Panc1 (cell line): ENCODE data around the gene LUC7L.

Experiments used
- SIN3A ChIP-seq: IDR thresholded peaks from 2 replicates; pipeline ENCODE4 v1.6.1; 2012; ENCODE audit warnings: low read depth, mild to moderate bottlenecking, low read length, moderate library complexity, borderline replicate concordance; ENCODE audit not compliant: insufficient read depth
- TF ChIP-seq, protein P1 (sequence below): fragments of 450-650 bp; IDR thresholded peaks from 2 replicates; pipeline ENCODE4 v1.5.1; 2017; ENCODE audit warnings: mild to moderate bottlenecking

DNA sequence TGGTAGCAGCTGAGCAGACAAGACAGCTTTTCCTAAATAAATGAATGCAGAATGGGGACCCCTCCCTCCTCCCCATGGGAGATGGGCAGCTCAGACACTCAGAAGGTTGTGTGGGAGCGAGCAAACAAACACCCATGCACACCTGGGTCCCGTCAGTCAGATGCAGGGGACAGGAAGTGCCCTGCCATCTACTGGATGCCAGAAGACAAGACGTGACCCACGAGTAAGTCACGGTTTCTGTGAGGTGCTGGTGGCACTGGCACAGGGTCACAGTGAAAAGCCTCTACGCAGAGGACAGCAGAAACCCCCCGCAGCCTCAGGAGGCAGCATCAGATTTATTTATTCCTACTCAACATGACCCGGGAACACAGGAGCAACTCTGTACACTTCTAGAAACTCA is 40.6 kb downstream of the LUC7L start:
- no peak for TF ChIP-seq SIN3A
- TF ChIP-seq, protein P1, sequence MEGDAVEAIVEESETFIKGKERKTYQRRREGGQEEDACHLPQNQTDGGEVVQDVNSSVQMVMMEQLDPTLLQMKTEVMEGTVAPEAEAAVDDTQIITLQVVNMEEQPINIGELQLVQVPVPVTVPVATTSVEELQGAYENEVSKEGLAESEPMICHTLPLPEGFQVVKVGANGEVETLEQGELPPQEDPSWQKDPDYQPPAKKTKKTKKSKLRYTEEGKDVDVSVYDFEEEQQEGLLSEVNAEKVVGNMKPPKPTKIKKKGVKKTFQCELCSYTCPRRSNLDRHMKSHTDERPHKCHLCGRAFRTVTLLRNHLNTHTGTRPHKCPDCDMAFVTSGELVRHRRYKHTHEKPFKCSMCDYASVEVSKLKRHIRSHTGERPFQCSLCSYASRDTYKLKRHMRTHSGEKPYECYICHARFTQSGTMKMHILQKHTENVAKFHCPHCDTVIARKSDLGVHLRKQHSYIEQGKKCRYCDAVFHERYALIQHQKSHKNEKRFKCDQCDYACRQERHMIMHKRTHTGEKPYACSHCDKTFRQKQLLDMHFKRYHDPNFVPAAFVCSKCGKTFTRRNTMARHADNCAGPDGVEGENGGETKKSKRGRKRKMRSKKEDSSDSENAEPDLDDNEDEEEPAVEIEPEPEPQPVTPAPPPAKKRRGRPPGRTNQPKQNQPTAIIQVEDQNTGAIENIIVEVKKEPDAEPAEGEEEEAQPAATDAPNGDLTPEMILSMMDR: no peak
